Neural cell (in vitro differentiated cells): ENCODE data around the gene SH3RF3. TPM values are rescaled to one million over a fixed set of nuclear protein-coding genes. Genes with fewer than 3 reads are reported as not detected.

Source experiments
- H2AFZ ChIP-seq: fragments of 200-600, 300-800 bp; sonication (generic), shearing (Covaris generic); 2 replicates; pipeline ENCODE4 v1.6.0; 2014; ENCODE audit warnings: low read depth, mild to moderate bottlenecking, antibody characterized with exemption, low read length, moderate library complexity
- H3F3A ChIP-seq: fragments of 200-600 bp; shearing (Covaris generic); 2 replicates; pipeline ENCODE4 v1.6.1; 2016; ENCODE audit warnings: mild to moderate bottlenecking, moderate library complexity, mixed read lengths, antibody characterized with exemption, low read length; ENCODE audit not compliant: insufficient read depth, poor library complexity, severe bottlenecking
- H3K27ac ChIP-seq: fragments of 200-600, 300-800 bp; sonication (generic), shearing (Covaris generic); 2 replicates; pipeline ENCODE4 v1.5.1; 2014; ENCODE audit warnings: mild to moderate bottlenecking, low read length, moderate library complexity
- H3K27me3 ChIP-seq: fragments of 300-800, 200-600 bp; sonication (generic), shearing (Covaris generic); 2 replicates; pipeline ENCODE4 v1.6.0; 2014; ENCODE audit warnings: mild to moderate bottlenecking, low read depth, low read length, moderate library complexity; ENCODE audit not compliant: insufficient read depth
- H3K36me3 ChIP-seq: fragments of 300-800, 200-600 bp; sonication (generic), shearing (Covaris generic); 2 replicates; pipeline ENCODE4 v1.5.1; 2014; ENCODE audit warnings: mild to moderate bottlenecking, antibody characterized with exemption, low read length, moderate library complexity; ENCODE audit not compliant: insufficient read depth
- H3K4me2 ChIP-seq: fragments of 300-800, 200-600 bp; sonication (generic), shearing (Covaris generic); 2 replicates; pipeline ENCODE4 v1.6.0; 2014; ENCODE audit warnings: mild to moderate bottlenecking, low read length
- H3K4me3 ChIP-seq: fragments of 300-800, 200-600 bp; sonication (generic), shearing (Covaris generic); 2 replicates; pipeline ENCODE4 v1.5.1; 2014; ENCODE audit warnings: mild to moderate bottlenecking, low read length, moderate library complexity
- H3K79me2 ChIP-seq: fragments of 200-600 bp; shearing (Covaris generic); replicated peaks from 2 replicates; pipeline ENCODE4 v1.6.0; 2014; ENCODE audit warnings: mild to moderate bottlenecking, low read length, moderate library complexity; ENCODE audit not compliant: insufficient read depth
- H3K9ac ChIP-seq: fragments of 300-800, 200-600 bp; sonication (generic), shearing (Covaris generic); 2 replicates; pipeline ENCODE4 v1.6.1; 2016; ENCODE audit warnings: mild to moderate bottlenecking, low read length, mixed read lengths
- H3K9me2 ChIP-seq: fragments of 200-600 bp; shearing (Covaris generic); 2 replicates; pipeline ENCODE4 v1.6.1; 2016; ENCODE audit warnings: mild to moderate bottlenecking, low read length, mixed read lengths; ENCODE audit not compliant: insufficient read depth
- H3K9me3 ChIP-seq: fragments of 200-600, 300-800 bp; sonication (generic), shearing (Covaris generic); 2 replicates; pipeline ENCODE4 v1.6.1; 2016; ENCODE audit warnings: mild to moderate bottlenecking, mixed run types, low read length, moderate library complexity, mixed read lengths
- H4K20me1 ChIP-seq: fragments of 200-600 bp; shearing (Covaris generic); 2 replicates; pipeline ENCODE4 v1.6.1; 2016; ENCODE audit warnings: mild to moderate bottlenecking, mixed run types; ENCODE audit not compliant: insufficient read depth
- CTCF ChIP-seq: fragments of 450-650 bp; IDR thresholded peaks from 2 replicates; pipeline ENCODE4 v1.5.1; 2014; ENCODE audit warnings: antibody characterized with exemption, mild to moderate bottlenecking, moderate library complexity; ENCODE audit not compliant: poor library complexity, severe bottlenecking
- EP300 ChIP-seq: fragments of 450-650 bp; conservative IDR thresholded peaks from 2 replicates; pipeline ENCODE4 v1.6.1; 2014; ENCODE audit warnings: antibody characterized with exemption, mild to moderate bottlenecking, moderate library complexity; ENCODE audit not compliant: poor library complexity, severe bottlenecking
- EZH2 ChIP-seq: fragments of 200-600, 300-800 bp; shearing (Covaris generic), sonication (generic); IDR thresholded peaks from 2 replicates; pipeline ENCODE4 v1.6.1; 2014; ENCODE audit warnings: antibody characterized with exemption, low read length, borderline replicate concordance, mild to moderate bottlenecking; ENCODE audit not compliant: insufficient read depth, poor library complexity, severe bottlenecking
- MXI1 ChIP-seq: fragments of 450-650 bp; conservative IDR thresholded peaks from 2 replicates; pipeline ENCODE4 v1.6.1; 2014; ENCODE audit warnings: antibody characterized with exemption, mild to moderate bottlenecking; ENCODE audit not compliant: poor library complexity, severe bottlenecking
- POLR2AphosphoS5 ChIP-seq: IDR thresholded peaks from 2 replicates; pipeline ENCODE4 v1.6.1; 2012
- RAD21 ChIP-seq: fragments of 450-650 bp; conservative IDR thresholded peaks from 2 replicates; pipeline ENCODE4 v1.6.1; 2014; ENCODE audit warnings: antibody characterized with exemption, mild to moderate bottlenecking, moderate library complexity
- SMC3 ChIP-seq: fragments of 450-650 bp; conservative IDR thresholded peaks from 2 replicates; pipeline ENCODE4 v1.6.1; 2014; ENCODE audit warnings: antibody characterized with exemption, mild to moderate bottlenecking, moderate library complexity; ENCODE audit not compliant: poor library complexity
- TAF1 ChIP-seq: IDR thresholded peaks from 2 replicates; pipeline ENCODE4 v1.6.1; 2012; ENCODE audit warnings: low read depth
- polyA plus RNA-seq: library from polyadenylated mRNA; depleted of rRNA; stranded (reverse); fragments of >200 nt; gene quantifications from 2 replicates; pipeline ENCODE4 v1.2.3, GENCODE V29; 2014
- TF ChIP-seq, protein P1 (sequence below): IDR thresholded peaks from 2 replicates; pipeline ENCODE4 v1.6.1; 2012; ENCODE audit warnings: borderline replicate concordance

SH3RF3 gene
- polyA plus RNA-seq, 1 donor from 2014 or later, result 0.53 TPM

GRCh38 chr2:109162999-109163398 lies 34.0 kb downstream of the SH3RF3 start:
- Histone ChIP-seq H3K9me3 (no peaks in the 10 kb centered on the region), H3K27ac (no peak overlapping the region), H3K9me2 (no peaks in the 10 kb centered on the region), H3K79me2 (no peaks in the 10 kb centered on the region), H3F3A (no peaks in the 10 kb centered on the region), H2AFZ (no peak overlapping the region), H3K9ac (no peak overlapping the region), H3K36me3 (no peaks in the 10 kb centered on the region), H3K27me3 (no peaks in the 10 kb centered on the region), H3K4me3 (no peak overlapping the region), H3K4me2 (no peak overlapping the region), H4K20me1 (no peaks in the 10 kb centered on the region)
- no peak for TF ChIP-seq MXI1
- TF ChIP-seq POLR2AphosphoS5, result no peak
- TF ChIP-seq RAD21, result no peak
- TF ChIP-seq, protein P1, sequence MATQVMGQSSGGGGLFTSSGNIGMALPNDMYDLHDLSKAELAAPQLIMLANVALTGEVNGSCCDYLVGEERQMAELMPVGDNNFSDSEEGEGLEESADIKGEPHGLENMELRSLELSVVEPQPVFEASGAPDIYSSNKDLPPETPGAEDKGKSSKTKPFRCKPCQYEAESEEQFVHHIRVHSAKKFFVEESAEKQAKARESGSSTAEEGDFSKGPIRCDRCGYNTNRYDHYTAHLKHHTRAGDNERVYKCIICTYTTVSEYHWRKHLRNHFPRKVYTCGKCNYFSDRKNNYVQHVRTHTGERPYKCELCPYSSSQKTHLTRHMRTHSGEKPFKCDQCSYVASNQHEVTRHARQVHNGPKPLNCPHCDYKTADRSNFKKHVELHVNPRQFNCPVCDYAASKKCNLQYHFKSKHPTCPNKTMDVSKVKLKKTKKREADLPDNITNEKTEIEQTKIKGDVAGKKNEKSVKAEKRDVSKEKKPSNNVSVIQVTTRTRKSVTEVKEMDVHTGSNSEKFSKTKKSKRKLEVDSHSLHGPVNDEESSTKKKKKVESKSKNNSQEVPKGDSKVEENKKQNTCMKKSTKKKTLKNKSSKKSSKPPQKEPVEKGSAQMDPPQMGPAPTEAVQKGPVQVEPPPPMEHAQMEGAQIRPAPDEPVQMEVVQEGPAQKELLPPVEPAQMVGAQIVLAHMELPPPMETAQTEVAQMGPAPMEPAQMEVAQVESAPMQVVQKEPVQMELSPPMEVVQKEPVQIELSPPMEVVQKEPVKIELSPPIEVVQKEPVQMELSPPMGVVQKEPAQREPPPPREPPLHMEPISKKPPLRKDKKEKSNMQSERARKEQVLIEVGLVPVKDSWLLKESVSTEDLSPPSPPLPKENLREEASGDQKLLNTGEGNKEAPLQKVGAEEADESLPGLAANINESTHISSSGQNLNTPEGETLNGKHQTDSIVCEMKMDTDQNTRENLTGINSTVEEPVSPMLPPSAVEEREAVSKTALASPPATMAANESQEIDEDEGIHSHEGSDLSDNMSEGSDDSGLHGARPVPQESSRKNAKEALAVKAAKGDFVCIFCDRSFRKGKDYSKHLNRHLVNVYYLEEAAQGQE, result no peak
- no peak for TF ChIP-seq CTCF
- TF ChIP-seq SMC3, result no peak
- no peak for TF ChIP-seq TAF1
- TF ChIP-seq EP300, result no peak

DNA sequence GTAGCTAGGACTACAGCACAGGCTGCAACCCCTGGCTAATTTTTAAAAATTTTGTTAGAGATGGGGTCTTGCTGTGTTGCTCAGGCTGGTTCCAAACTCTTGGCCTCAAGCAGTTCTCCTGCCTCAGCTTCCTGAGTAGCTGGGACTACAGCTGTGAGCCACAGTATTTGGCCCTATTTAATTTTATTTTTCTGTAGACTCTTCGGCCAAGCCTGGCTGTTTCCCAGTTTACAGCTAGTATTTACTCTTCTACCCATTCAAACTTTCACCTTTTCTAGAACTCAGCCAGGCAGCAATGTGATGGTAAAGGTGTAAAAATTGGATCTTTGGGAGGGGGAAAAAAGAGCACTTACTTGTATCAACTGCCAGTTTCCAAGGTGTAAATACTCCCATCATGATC lies 35.3 kb downstream of the SH3RF3 start:
- Histone ChIP-seq H3K9me3 (no peaks in the 10 kb centered on the region), H3K27ac (no peak overlapping the region), H4K20me1 (no peaks in the 10 kb centered on the region), H3K79me2 (no peaks in the 10 kb centered on the region), H2AFZ (no peak overlapping the region), H3K4me3 (no peak overlapping the region), H3K9ac (no peak overlapping the region), H3K36me3 (no peaks in the 10 kb centered on the region), H3K27me3 (no peaks in the 10 kb centered on the region), H3K9me2 (no peaks in the 10 kb centered on the region), H3F3A (no peaks in the 10 kb centered on the region), H3K4me2 (no peak overlapping the region)
- TF ChIP-seq MXI1, result no peak
- TF ChIP-seq POLR2AphosphoS5, result no peak
- no peak for TF ChIP-seq EZH2
- TF ChIP-seq RAD21, result no peak
- no peak for TF ChIP-seq SMC3
- no peak for TF ChIP-seq TAF1
- TF ChIP-seq, protein P1, result no peak
- TF ChIP-seq EP300, result no peak
- no peak for TF ChIP-seq CTCF
